Upper lobe of right lung (tissue), 1 donor: ENCODE results near the gene CLUH. TPM values are rescaled to one million over a fixed set of nuclear protein-coding genes. Genes with fewer than 3 reads are reported as not detected.
"Not testable (repeated sequence)": the region's sequence is repeated elsewhere in the genome, so short reads cannot be mapped to it uniquely, and the experiment has no call there.

Experiments used
- ATAC-seq: fragments of 200-7000 bp; cut with Tn5 transposase; one replicate; pipeline ENCODE4 v1.9.1; 2020; ENCODE audit warnings: mild to moderate bottlenecking, moderate library complexity
- DNase-seq: peaks from one replicate; pipeline ENCODE4 v3.0.0-alpha.2; 2020
- H3K27ac ChIP-seq: fragments of 200-600 bp; one replicate; pipeline ENCODE4 v1.8.0; 2022
- H3K27me3 ChIP-seq: fragments of 200-600 bp; one replicate; pipeline ENCODE4 v1.8.0; 2022; ENCODE audit warnings: mild to moderate bottlenecking
- H3K36me3 ChIP-seq: fragments of 200-600 bp; one replicate; pipeline ENCODE4 v1.8.0; 2022
- H3K4me1 ChIP-seq: fragments of 200-600 bp; one replicate; pipeline ENCODE4 v1.8.0; 2022
- H3K4me3 ChIP-seq: fragments of 200-600 bp; one replicate; pipeline ENCODE4 v1.8.0; 2022; ENCODE audit warnings: mild to moderate bottlenecking
- H3K9me3 ChIP-seq: fragments of 200-600 bp; one replicate; pipeline ENCODE4 v1.8.0; 2022
- CTCF ChIP-seq: fragments of 200-600 bp; IDR thresholded peaks from one replicate; pipeline ENCODE4 v1.8.0; 2022; ENCODE audit warnings: antibody characterized with exemption
- intact Hi-C: fragments of 100-400 bp; cut with DNase I; formaldehyde crosslinking; loops from one replicate; pipeline ENCODE4 v1.11.0; 2022
- total RNA-seq: library from RNA; stranded (reverse); fragmentation: NEBNext Ultra II Directional; extraction: Animal tissue kit (Norgen Biotek cat#: 25700); gene quantifications from one replicate; pipeline ENCODE4 v1.2.1, GENCODE V29; 2021
- donor health status: DM: no; HTN: yes; CAD: no; lungs with severe emphysema.

The CLUH gene
- total RNA-seq, 1 donor from 2014 or later, result 63.5 TPM

- intact Hi-C loops, result no loop called here
Observed at GRCh38 chr17:2700030-2700490, 11.5 kb downstream of the CLUH start.

GRCh38 chr17:2699216-2699805, 12.3 kb downstream of the CLUH start:
- DNase-seq, result peak; percentile 40
- peaks cover 86% of the 10 kb centered on the region for H3K36me3 ChIP-seq
- H3K27ac ChIP-seq, result not testable (repeated sequence)

More at GRCh38 chr17:2700030-2700490, 11.5 kb downstream of the CLUH start:
- no peak overlapping the region for H3K4me3 ChIP-seq
- TF ChIP-seq CTCF, result no peak
- no peaks in the 10 kb centered on the region for H3K27me3 ChIP-seq
- ATAC-seq (no peak), DNase-seq (peak; percentile 54)
- H3K36me3 ChIP-seq, result peaks cover 82% of the 10 kb centered on the region
- H3K9me3 ChIP-seq, result no peaks in the 10 kb centered on the region
- H3K4me1 ChIP-seq, result no peaks in the 10 kb centered on the region
- H3K27ac ChIP-seq, result no peak overlapping the region

GRCh38 chr17:2697611-2698162, 13.9 kb downstream of the CLUH start:
- H3K27ac ChIP-seq, result no peak overlapping the region
- H3K36me3 ChIP-seq, result peaks cover 86% of the 10 kb centered on the region
- H3K27me3 ChIP-seq, result no peaks in the 10 kb centered on the region
- H3K9me3 ChIP-seq, result no peaks in the 10 kb centered on the region
- no peaks in the 10 kb centered on the region for H3K4me1 ChIP-seq
- no peak overlapping the region for H3K4me3 ChIP-seq
- DNase-seq, result no peak
- intact Hi-C loops, result no loop called here
- TF ChIP-seq CTCF, result no peak
- ATAC-seq, result no peak

More at GRCh38 chr17:2699216-2699805, 12.3 kb downstream of the CLUH start:
- H3K9me3 ChIP-seq, H3K4me3 ChIP-seq, ATAC-seq, H3K27me3 ChIP-seq, H3K4me1 ChIP-seq, intact Hi-C loops: not testable (repeated sequence)

- ATAC-seq (no peak), DNase-seq (peak; percentile 63)
- no peaks in the 10 kb centered on the region for H3K4me1 ChIP-seq
- peaks cover 83% of the 10 kb centered on the region for H3K36me3 ChIP-seq
- H3K9me3 ChIP-seq, result no peaks in the 10 kb centered on the region
- H3K4me3 ChIP-seq, result no peak overlapping the region
- no peak overlapping the region for H3K27ac ChIP-seq
- intact Hi-C loops, result no loop called here
- H3K27me3 ChIP-seq, result no peaks in the 10 kb centered on the region
- TF ChIP-seq CTCF, result no peak
Observed at GRCh38 chr17:2695961-2696760, 15.4 kb downstream of the CLUH start.

- DNase-seq (peak; percentile 66), ATAC-seq (no peak)
- no peaks in the 10 kb centered on the region for H3K4me1 ChIP-seq
- intact Hi-C loops, result no loop called here
- no peaks in the 10 kb centered on the region for H3K9me3 ChIP-seq
- H3K4me3 ChIP-seq, result no peak overlapping the region
- H3K27ac ChIP-seq, result no peak overlapping the region
- no peak for TF ChIP-seq CTCF
- H3K36me3 ChIP-seq, result peaks cover 83% of the 10 kb centered on the region
- no peaks in the 10 kb centered on the region for H3K27me3 ChIP-seq
Observed at GRCh38 chr17:2695243-2695960, 16.2 kb downstream of the CLUH start.
